HG03066 (cell line): ENCODE measurements around the gene DLGAP1.

Source experiments
- ATAC-seq: cut with Tn5 transposase; IDR thresholded peaks from one replicate; pipeline ENCODE4 v1.9.1; 2021; ENCODE audit warnings: low read depth; ENCODE audit not compliant: unreplicated experiment

The DLGAP1 gene

GRCh38 chr18:4017480-4017879 is 437.6 kb downstream of the DLGAP1 start:
- no peak for ATAC-seq

- no peak for ATAC-seq
Measured at GRCh38 chr18:4016391-4017049, 438.6 kb downstream of the DLGAP1 start.

- no peak for ATAC-seq
Measured at GRCh38 chr18:4007846-4008245, 447.3 kb downstream of the DLGAP1 start.

- no peak for ATAC-seq
Measured at GRCh38 chr18:4004183-4004829, 450.8 kb downstream of the DLGAP1 start.

- no peak for ATAC-seq
Measured at GRCh38 chr18:3998698-3999333, 456.3 kb downstream of the DLGAP1 start.

DNA sequence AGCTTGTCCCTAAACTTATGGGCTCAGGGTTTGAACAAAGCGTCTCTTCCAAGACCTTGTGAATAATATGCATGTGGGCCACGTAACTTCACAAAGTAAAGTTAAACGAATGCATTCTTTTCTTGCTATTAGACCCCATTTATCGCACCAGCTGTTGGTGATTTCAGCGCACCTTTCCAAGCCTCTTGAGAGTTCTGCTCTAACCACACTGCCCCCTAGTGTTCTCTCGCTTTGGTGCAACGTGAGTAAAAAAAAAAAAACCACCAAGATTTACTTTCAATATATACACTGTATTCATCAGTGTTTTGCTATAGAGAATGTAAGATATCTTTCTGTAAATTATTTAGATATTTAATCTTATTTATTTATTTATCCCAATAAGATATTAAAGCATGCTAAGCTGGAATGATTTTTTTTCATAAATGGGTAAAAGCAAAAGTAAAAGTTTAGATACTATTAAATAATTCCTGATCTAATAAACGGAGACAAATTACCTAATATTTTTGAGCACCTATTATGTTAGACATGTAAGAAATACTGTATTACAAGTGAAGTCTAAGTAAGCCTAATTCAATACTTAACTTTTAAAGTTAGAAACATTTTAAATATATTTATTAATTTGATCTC is 459.5 kb downstream of the DLGAP1 start:
- no peak for ATAC-seq

DNA sequence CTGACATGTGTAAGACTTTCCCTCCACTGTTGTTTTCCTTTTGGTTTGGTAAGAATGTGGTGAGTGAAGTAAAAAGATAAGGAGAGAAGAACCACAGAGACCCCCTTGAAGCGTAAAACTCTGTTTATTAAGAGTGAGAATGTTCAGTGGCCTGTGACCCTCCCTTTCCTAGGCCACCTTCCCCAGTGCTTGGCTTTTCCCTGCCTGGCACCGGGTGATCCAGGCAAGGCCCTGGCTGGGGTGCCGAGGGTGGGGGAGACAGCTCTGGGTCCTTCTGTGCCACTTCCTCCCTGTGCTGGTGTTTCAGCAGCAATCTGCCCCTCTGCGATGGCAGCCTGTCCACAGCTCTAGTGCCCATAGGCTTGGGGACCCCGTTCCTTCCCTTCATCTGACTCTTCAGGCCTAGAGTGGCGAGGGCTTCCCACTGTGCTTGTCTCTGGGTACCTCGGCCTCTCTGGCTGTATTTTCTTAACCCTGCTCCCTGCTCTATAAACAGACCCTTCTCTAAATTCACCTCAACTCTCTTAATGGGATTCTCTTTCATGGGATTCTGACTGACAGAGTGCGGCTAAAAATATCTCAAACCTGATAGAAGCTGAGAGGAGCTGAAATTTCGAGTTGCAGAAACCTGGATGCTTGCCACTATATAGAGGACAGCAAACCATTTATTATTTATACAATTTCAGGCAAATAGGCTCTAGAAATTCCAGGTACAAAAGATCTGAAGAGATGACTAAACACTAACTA is 461.0 kb downstream of the DLGAP1 start:
- ATAC-seq = no peak

- no peak for ATAC-seq
Measured at GRCh38 chr18:3985664-3986063, 469.4 kb downstream of the DLGAP1 start.

DNA sequence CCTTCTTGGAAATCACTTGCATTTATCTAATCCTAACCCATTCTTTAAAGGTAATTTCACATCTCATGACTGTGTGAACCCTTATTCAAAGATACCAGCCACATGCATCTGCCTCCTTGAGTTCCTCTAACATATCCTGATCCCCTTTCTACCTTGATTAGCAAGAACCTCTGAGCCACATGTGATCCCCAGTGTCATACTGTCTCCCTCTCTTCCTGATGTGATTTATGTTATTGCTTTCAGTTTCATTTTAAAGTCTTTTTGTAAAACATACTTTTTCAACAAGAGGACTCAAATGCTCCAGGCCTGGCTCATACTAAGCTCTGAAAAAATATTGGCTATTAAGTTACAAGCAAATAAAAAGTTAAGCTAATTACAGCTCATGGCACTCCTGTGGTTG is 470.1 kb downstream of the DLGAP1 start:
- no peak for ATAC-seq

DNA sequence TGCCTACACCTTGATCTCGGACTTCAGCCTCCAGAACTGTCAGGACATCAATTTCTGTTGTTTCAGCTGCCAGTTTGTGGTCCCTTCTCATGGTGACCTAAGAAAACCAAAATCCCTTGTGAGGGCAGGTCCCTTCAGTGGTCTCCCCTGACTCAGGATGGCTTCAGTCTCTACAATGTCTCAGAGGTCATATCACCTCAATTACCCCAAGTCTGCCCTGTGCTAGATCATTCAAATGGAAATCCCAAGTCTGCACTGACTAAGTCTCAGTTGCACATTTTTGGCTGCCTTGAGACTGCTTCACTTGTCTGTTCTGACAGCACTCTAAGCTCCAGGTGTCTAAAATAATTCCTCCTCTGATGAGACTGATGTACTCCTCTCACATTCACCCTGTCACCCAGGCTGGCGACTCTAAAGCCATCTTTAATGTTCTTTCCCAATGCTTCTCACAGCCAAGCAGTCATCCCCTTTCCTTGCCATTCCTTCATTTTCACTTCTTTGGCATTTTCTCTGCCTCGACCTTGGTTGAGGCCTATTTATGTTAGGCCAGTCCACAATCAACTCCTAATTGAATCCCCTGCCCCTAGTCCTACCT is 470.8 kb downstream of the DLGAP1 start:
- no peak for ATAC-seq

- ATAC-seq = no peak
Measured at GRCh38 chr18:3983351-3983969, 471.6 kb downstream of the DLGAP1 start.

DNA sequence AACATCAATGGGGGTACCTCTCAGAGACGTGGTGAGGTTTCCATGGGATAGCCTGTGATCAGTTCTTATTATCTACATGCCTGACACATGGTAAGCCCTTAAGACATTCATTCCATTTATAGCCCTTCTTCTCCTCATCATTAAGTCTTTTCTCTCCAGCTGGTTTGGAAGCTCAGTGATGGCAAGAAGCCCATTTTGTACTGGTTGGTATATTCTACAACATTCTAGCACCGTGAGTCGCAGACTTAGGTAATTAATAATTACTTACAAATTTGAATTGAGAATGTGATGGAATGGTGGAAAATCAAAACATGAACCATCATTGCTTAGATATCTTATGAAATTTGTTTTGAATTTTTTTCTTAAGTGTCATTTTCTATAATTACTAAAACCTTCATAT is 472.6 kb downstream of the DLGAP1 start:
- no peak for ATAC-seq

- ATAC-seq = no peak
Measured at GRCh38 chr18:3979024-3979423, 476.1 kb downstream of the DLGAP1 start.

- ATAC-seq = no peak
Measured at GRCh38 chr18:3973191-3973850, 481.8 kb downstream of the DLGAP1 start.

GRCh38 chr18:3972291-3972930 is 482.7 kb downstream of the DLGAP1 start:
- ATAC-seq = no peak

GRCh38 chr18:3970929-3971328 is 484.2 kb downstream of the DLGAP1 start:
- no peak for ATAC-seq

GRCh38 chr18:3967359-3968180 is 487.5 kb downstream of the DLGAP1 start:
- ATAC-seq = no peak

- ATAC-seq = no peak
Measured at GRCh38 chr18:3966642-3967358, 488.3 kb downstream of the DLGAP1 start.
